ENCODE results near the gene TSTD2. TPM values are rescaled to one million over a fixed set of nuclear protein-coding genes. Genes with fewer than 3 reads are reported as not detected.

Gene TSTD2
- polyA plus RNA-seq, 1 donor from 2014 or later, result 50.0 TPM

- Histone ChIP-seq H3K9me3 (ENCODE audit: low read length) (no peaks in the 10 kb centered on the region), H3K9me2 (ENCODE audit: insufficient read depth, low read length) (no peaks in the 10 kb centered on the region), H3F3A (ENCODE audit: insufficient read depth, low read length, poor library complexity, severe bottlenecking) (no peaks in the 10 kb centered on the region), H2AFZ (ENCODE audit: low read depth, low read length) (no peak overlapping the region), H3K36me3 (ENCODE audit: insufficient read depth, low read length) (no peaks in the 10 kb centered on the region), H3K79me2 (replicated peaks; ENCODE audit: insufficient read depth, low read length) (no peaks in the 10 kb centered on the region), H3K9ac (ENCODE audit: low read length) (no peak overlapping the region), H3K27me3 (ENCODE audit: insufficient read depth, low read depth, low read length) (no peaks in the 10 kb centered on the region), H3K27ac (ENCODE audit: low read length) (no peak overlapping the region), H3K4me2 (ENCODE audit: low read length) (no peak overlapping the region), H3K4me3 (ENCODE audit: low read length) (no peak overlapping the region), H4K20me1 (ENCODE audit: insufficient read depth) (no peaks in the 10 kb centered on the region)
- TF ChIP-seq EZH2 (IDR thresholded peaks at IDR 0.05; ENCODE audit: borderline replicate concordance, insufficient read depth, low read length, poor library complexity, severe bottlenecking) (no peak), POLR2AphosphoS5 (IDR thresholded peaks at IDR 0.05) (no peak), MXI1 (conservative IDR thresholded peaks at IDR 0.05; ENCODE audit: poor library complexity, severe bottlenecking) (no peak), CTCF (IDR thresholded peaks at IDR 0.05; ENCODE audit: poor library complexity, severe bottlenecking) (no peak), RAD21 (conservative IDR thresholded peaks at IDR 0.05) (no peak), SMC3 (conservative IDR thresholded peaks at IDR 0.05; ENCODE audit: poor library complexity) (no peak), EP300 (conservative IDR thresholded peaks at IDR 0.05; ENCODE audit: poor library complexity, severe bottlenecking) (no peak), REST (IDR thresholded peaks at IDR 0.05; ENCODE audit: borderline replicate concordance) (no peak), TAF1 (IDR thresholded peaks at IDR 0.05; ENCODE audit: low read depth) (no peak)
These were observed 59.6 kb downstream of the TSTD2 start for GRCh38 chr9:97573482-97574073.

GRCh38 chr9:97572892-97573365 lies 60.2 kb downstream of the TSTD2 start:
- no peak overlapping the region for H3K27ac ChIP-seq (ENCODE audit: low read length)
- H3K4me2 ChIP-seq (ENCODE audit: low read length), result no peak overlapping the region
- no peak overlapping the region for H3K9ac ChIP-seq (ENCODE audit: low read length)
- H3K27me3 ChIP-seq (ENCODE audit: insufficient read depth, low read depth, low read length), result no peaks in the 10 kb centered on the region
- H4K20me1 ChIP-seq (ENCODE audit: insufficient read depth), result no peaks in the 10 kb centered on the region
- H3K9me3 ChIP-seq (ENCODE audit: low read length), result no peaks in the 10 kb centered on the region
- no peaks in the 10 kb centered on the region for H3F3A ChIP-seq (ENCODE audit: insufficient read depth, low read length, poor library complexity, severe bottlenecking)
- no peaks in the 10 kb centered on the region for H3K36me3 ChIP-seq (ENCODE audit: insufficient read depth, low read length)
- no peak overlapping the region for H3K4me3 ChIP-seq (ENCODE audit: low read length)
- H3K79me2 ChIP-seq (replicated peaks; ENCODE audit: insufficient read depth, low read length), result no peaks in the 10 kb centered on the region
- H3K9me2 ChIP-seq (ENCODE audit: insufficient read depth, low read length), result no peaks in the 10 kb centered on the region
- TF ChIP-seq EZH2 (IDR thresholded peaks at IDR 0.05; ENCODE audit: borderline replicate concordance, insufficient read depth, low read length, poor library complexity, severe bottlenecking), result no peak
- TF ChIP-seq EP300 (conservative IDR thresholded peaks at IDR 0.05; ENCODE audit: poor library complexity, severe bottlenecking), result no peak
- no peak for TF ChIP-seq MXI1 (conservative IDR thresholded peaks at IDR 0.05; ENCODE audit: poor library complexity, severe bottlenecking)
- no peak for TF ChIP-seq REST (IDR thresholded peaks at IDR 0.05; ENCODE audit: borderline replicate concordance)
- no peak for TF ChIP-seq CTCF (IDR thresholded peaks at IDR 0.05; ENCODE audit: poor library complexity, severe bottlenecking)
- no peak overlapping the region for H2AFZ ChIP-seq (ENCODE audit: low read depth, low read length)

Data from neural cell (in vitro differentiated cells).